Measurements from ENCODE around the gene LIMK1. TPM values are rescaled to one million over a fixed set of nuclear protein-coding genes. Genes with fewer than 3 reads are reported as not detected.

Gene LIMK1
- total and polyA plus RNA-seq, 2 of the 4 experiments (the other 2 are of a cell fraction): 25.8 to 48.0 TPM

GRCh38 chr7:74070619-74070921, 13.0 kb upstream of the LIMK1 start:
- H4K20me1 ChIP-seq (ENCODE audit: insufficient read depth, low read length): no peaks in the 10 kb centered on the region
- H3K4me1 ChIP-seq (ENCODE audit: control insufficient read depth, insufficient read depth, low read length): no peaks in the 10 kb centered on the region
- no peak overlapping the region for H4K8ac ChIP-seq (ENCODE audit: low read depth in 2 of 2, low read length in 2 of 2)
- no CpG with 5 or more reads among the region's 6 CpGs for WGBS, 2 experiments (ENCODE audit: extremely low coverage in 2 of 2, insufficient read length in 1 of 2)
- no peak overlapping the region for H3K14ac ChIP-seq (replicated peaks; ENCODE audit: low read depth, low read length)
- ATAC-seq (ENCODE audit: low read depth) (no peak), DNase-seq (no peak)
- no peak overlapping the region for H2AK5ac ChIP-seq (ENCODE audit: low read depth, low read length)
- peak overlapping the region; percentile 51 for H2AFZ ChIP-seq (replicated peaks; ENCODE audit: low read length, poor library complexity)
- no peak overlapping the region for H2BK5ac ChIP-seq (ENCODE audit: low read depth, low read length, poor library complexity, severe bottlenecking)
- no peak overlapping the region for H2BK15ac ChIP-seq (ENCODE audit: low read depth, low read length)
- no peaks in the 10 kb centered on the region for H3K36me3 ChIP-seq (ENCODE audit: control insufficient read depth, insufficient read depth, low read length)
- peak overlapping the region; percentile 90 for H2AK9ac ChIP-seq (replicated peaks; ENCODE audit: low read depth, low read length, poor library complexity)
- H3K9me3 ChIP-seq (ENCODE audit: control insufficient read depth, insufficient read depth, low read length): no peaks in the 10 kb centered on the region
- no peak overlapping the region for H4K91ac ChIP-seq (ENCODE audit: insufficient read depth, low read depth, low read length)
- dilution Hi-C loops (cut with HindIII; ENCODE audit: low sequenced_read_pairs, unreplicated experiment) (no loop called here), in situ Hi-C loops (cut with MboI; ENCODE audit: low sequenced_read_pairs) (loop anchor here (5.0 kb wide), 1 partner anchor 327 kb away; no protein-coding TSS in a partner anchor), intact Hi-C loops (cut with micrococcal nuclease) (no loop called here)
- TF ChIP-seq CEBPB (IDR thresholded peaks at IDR 0.05; ENCODE audit: low read depth, low read length): no peak
- H3K9ac ChIP-seq (ENCODE audit: low read depth, low read length): no peak overlapping the region
- no peak overlapping the region for H2BK20ac ChIP-seq (ENCODE audit: low read depth, low read length)
- no TSS peak for BruUV-seq (replicated peaks)
- H3K23ac ChIP-seq (ENCODE audit: low read depth, low read length): no peak overlapping the region
- no peak overlapping the region for H3K27ac ChIP-seq (ENCODE audit: insufficient read depth, low read length)
- H3K4me3 ChIP-seq (ENCODE audit: insufficient read depth, low read depth, low read length): no peak overlapping the region
- ChIA-PET CTCF (interaction anchor here (0.5 to 1.4 kb wide), 2 partner anchors 133 to 484 kb away, joined by 3 to 5 read pairs; no protein-coding TSS in a partner anchor), POLR2A (ENCODE audit: unreplicated experiment) (no interaction called here)
- H2BK120ac ChIP-seq (ENCODE audit: low read depth, low read length): no peak overlapping the region
- H3K4ac ChIP-seq (ENCODE audit: low read depth, low read length): no peak overlapping the region
- H3K18ac ChIP-seq (ENCODE audit: low read depth, low read length): no peak overlapping the region
- no peak overlapping the region for H4K5ac ChIP-seq (ENCODE audit: low read depth, low read length)
- H3K56ac ChIP-seq (ENCODE audit: extremely low read depth, insufficient read depth, low read length): no peak overlapping the region
- H3K27me3 ChIP-seq (ENCODE audit: control insufficient read depth, insufficient read depth, low read length): no peaks in the 10 kb centered on the region
- H3K9me1 ChIP-seq (ENCODE audit: insufficient read depth, low read length): no peaks in the 10 kb centered on the region
- H3K4me2 ChIP-seq (ENCODE audit: low read depth, low read length): no peak overlapping the region
- no peaks in the 10 kb centered on the region for H3K79me1 ChIP-seq (ENCODE audit: low read depth in 1 of 2, low read length in 2 of 2)

All from IMR-90 (cell line).